ENCODE measurements around the gene HOXD4.

GRCh38 chr2:176114930-176115625, 36.3 kb upstream of the HOXD4 start:
- TF ChIP-seq POLR2A (IDR thresholded peaks at IDR 0.05): no peak
- TF ChIP-seq, protein P1, sequence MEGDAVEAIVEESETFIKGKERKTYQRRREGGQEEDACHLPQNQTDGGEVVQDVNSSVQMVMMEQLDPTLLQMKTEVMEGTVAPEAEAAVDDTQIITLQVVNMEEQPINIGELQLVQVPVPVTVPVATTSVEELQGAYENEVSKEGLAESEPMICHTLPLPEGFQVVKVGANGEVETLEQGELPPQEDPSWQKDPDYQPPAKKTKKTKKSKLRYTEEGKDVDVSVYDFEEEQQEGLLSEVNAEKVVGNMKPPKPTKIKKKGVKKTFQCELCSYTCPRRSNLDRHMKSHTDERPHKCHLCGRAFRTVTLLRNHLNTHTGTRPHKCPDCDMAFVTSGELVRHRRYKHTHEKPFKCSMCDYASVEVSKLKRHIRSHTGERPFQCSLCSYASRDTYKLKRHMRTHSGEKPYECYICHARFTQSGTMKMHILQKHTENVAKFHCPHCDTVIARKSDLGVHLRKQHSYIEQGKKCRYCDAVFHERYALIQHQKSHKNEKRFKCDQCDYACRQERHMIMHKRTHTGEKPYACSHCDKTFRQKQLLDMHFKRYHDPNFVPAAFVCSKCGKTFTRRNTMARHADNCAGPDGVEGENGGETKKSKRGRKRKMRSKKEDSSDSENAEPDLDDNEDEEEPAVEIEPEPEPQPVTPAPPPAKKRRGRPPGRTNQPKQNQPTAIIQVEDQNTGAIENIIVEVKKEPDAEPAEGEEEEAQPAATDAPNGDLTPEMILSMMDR (IDR thresholded peaks at IDR 0.05): no peak
- TF ChIP-seq POLR2AphosphoS5 (IDR thresholded peaks at IDR 0.05): no peak
- TF ChIP-seq EP300 (IDR thresholded peaks at IDR 0.05): no peak

Data from suprapubic skin (tissue), 4 donors.